GM10847 (cell line): ENCODE data around the gene HTR3A.

ENCODE experiments used
- POLR2A ChIP-seq: IDR thresholded peaks from 2 replicates; pipeline ENCODE4 v1.6.1; 2011; ENCODE audit not compliant: insufficient read length; ENCODE audit errors: extremely low read depth

Gene HTR3A

DNA sequence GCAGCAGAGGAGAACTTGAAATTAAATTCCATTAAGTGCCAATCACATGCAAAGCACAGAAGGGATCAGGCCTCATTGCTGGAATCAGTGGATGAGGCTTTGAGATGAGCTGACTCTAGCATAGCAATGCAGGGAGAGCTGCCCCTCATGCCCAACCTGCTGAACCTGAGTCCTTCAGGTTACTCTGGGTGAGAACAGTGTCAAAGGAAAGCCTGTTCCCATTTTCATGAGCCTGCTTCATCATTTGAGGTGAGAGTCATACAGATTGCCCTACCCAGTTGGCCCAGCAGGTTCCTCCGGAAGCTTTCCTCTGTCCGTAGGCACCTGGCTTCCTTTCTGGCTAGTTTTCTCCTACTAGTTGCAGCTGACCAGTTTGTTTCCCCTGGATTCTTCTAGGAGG is 58.7 kb downstream of the HTR3A start:
- TF ChIP-seq POLR2A: no peak

DNA sequence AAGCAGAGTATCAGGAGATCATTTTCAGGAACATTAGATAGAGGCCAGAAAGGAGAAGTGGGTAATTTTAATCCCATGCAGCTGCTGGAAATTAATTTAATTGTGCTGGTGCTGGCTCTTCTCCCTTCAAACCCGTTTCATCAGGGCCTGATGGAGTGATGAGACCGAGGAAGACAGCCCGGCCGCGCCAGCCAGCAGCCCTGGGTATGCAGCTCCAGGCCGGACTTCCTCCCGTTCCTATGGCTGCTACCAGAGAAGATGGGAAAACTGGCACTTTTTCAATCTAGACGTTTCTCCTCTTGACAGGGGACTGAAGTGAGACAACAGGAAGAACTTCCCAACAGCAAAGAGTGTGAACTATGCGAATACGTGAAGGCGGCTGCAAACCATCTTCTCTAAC is 60.0 kb downstream of the HTR3A start:
- TF ChIP-seq POLR2A: no peak

DNA sequence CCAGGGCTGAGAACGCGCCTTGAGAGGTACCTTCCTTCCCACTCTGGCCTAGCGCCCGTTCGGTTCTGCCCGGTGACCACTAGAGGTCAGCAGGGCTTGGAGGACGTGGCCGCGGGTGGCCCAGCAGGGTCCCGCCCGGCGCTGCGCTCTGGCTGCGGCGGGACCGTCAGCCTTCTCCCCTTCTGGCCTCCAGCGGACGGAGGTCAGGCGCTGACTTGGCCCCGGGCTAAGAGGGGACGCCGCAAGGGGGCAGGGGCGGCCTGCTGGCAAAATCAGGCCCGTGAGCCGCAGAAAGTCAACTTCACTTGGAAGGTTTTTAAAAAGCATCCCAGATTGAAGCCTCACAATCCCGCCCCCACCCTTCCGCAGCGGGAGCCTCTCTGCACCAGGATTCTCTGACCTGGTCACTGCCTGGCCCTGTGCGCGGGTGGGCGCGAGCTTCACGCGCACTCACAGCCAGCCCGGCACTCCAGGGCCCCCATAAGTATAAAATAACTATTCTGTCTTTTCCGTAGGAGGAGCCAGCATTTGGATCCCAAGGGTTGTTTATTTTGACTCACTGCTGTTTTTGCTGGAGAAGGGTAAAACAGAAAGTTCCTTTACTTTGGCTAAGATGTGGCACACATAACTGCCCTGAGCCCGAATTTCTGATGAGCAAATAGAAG is 61.4 kb downstream of the HTR3A start:
- no peak for TF ChIP-seq POLR2A

DNA sequence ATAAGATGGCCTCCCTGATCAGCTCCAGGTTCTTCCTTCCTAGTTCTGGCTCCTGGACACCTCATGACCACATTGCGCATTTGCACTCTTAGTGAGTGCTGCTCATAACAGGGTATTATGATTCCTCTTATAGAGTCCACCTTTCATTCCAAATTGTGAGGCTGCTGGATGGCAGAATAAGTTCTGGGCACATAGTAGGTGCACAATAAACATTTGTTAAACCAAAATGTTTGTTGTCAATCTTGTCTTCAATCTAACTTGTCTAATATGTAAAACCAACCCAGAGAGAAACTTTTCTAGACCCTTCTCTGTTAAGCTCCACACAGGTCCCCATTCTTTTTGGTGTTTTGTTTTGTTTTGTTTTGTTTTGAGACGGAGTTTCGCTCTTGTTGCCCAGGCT is 62.0 kb downstream of the HTR3A start:
- no peak for TF ChIP-seq POLR2A

DNA sequence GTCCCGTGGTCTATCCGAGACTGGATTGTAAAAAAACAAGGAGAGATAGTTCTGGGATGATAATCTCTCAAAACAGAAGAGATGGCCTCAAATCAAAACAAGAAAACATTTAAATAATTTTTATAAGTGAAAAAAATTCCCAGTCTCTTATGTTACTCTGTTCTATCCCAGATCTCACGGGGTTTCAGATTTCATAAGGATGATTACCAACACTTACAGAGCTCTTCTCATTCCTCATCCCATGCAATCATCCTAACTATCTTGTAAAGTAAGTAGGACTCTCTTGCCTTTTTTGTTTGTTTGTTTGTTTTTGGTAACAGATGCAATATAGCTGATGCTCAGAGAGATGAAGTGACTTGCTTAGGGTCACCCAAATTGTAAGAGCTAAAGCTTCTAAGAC is 64.6 kb downstream of the HTR3A start:
- no peak for TF ChIP-seq POLR2A
